Keratinocyte (primary cell): ENCODE data around the gene RFC5. TPM values are rescaled to one million over a fixed set of nuclear protein-coding genes. Genes with fewer than 3 reads are reported as not detected.
A peak's percentile ranks its signal among the peaks of the same experiment; 100 is the strongest.

Source experiments
- DNase-seq: peaks from one replicate; pipeline ENCODE4 v3.0.0-alpha.2; 2011; ENCODE audit warnings: low read depth, missing footprints, low spot score
- FAIRE-seq: peaks from 2 replicates; lab custom pipeline; 2011; peaks lifted over from hg19 to GRCh38; lab: Jason Lieb, UNC
- H2AFZ ChIP-seq: 2 replicates; pipeline ENCODE4 v1.6.0; 2012; ENCODE audit warnings: low read length, control low read depth, inconsistent platforms; ENCODE audit not compliant: control insufficient read depth
- H3K27ac ChIP-seq: 2 replicates; pipeline ENCODE4 v1.5.1; 2011; ENCODE audit warnings: low read length; ENCODE audit not compliant: control insufficient read depth, insufficient read depth
- H3K27me3 ChIP-seq: 3 replicates; pipeline ENCODE4 v1.6.0; 2011; ENCODE audit warnings: low read length; ENCODE audit not compliant: control insufficient read depth, insufficient read depth; ENCODE audit errors: extremely low read depth
- H3K36me3 ChIP-seq, 2 experiments: 2 replicates in 1 of 2; 3 replicates in 1 of 2; pipeline ENCODE4 v1.5.1; 2011; ENCODE audit warnings: low read length in 2 of 2, mild to moderate bottlenecking in 1 of 2; ENCODE audit not compliant: control insufficient read depth in 2 of 2, insufficient read depth in 2 of 2; ENCODE audit errors: extremely low read depth in 1 of 2
- H3K4me1 ChIP-seq: 3 replicates; pipeline ENCODE4 v1.5.1; 2011; ENCODE audit warnings: low read length; ENCODE audit not compliant: control insufficient read depth, insufficient read depth; ENCODE audit errors: extremely low read depth
- H3K4me2 ChIP-seq: 3 replicates; pipeline ENCODE4 v1.6.0; 2011; ENCODE audit warnings: low read depth, low read length; ENCODE audit not compliant: control insufficient read depth, insufficient read depth; ENCODE audit errors: extremely low read depth
- H3K4me3 ChIP-seq, 3 experiments: fragments of 200-600 bp in 1 of 3; sonication (generic) in 1 of 3; 2 replicates in 2 of 3; 3 replicates in 1 of 3; pipeline ENCODE4 v1.5.1; 2011 to 2016; ENCODE audit warnings: low read length in 3 of 3, mild to moderate bottlenecking in 3 of 3, control low read depth in 2 of 3, inconsistent platforms in 1 of 3, low read depth in 1 of 3, mixed read lengths in 1 of 3, mixed run types in 1 of 3, moderate library complexity in 1 of 3; ENCODE audit not compliant: control insufficient read depth in 2 of 3, insufficient read depth in 2 of 3; ENCODE audit errors: extremely low read depth in 1 of 3
- H3K79me2 ChIP-seq: 2 replicates; pipeline ENCODE4 v1.6.0; 2012; ENCODE audit warnings: low read length; ENCODE audit not compliant: control insufficient read depth, insufficient read depth
- H3K9ac ChIP-seq: 3 replicates; pipeline ENCODE4 v1.6.0; 2011; ENCODE audit warnings: low read length; ENCODE audit not compliant: control insufficient read depth, insufficient read depth; ENCODE audit errors: extremely low read depth
- H3K9me1 ChIP-seq: 3 replicates; pipeline ENCODE4 v1.6.0; 2011; ENCODE audit warnings: low read length; ENCODE audit not compliant: control insufficient read depth, insufficient read depth; ENCODE audit errors: extremely low read depth
- H3K9me3 ChIP-seq: 2 replicates; pipeline ENCODE4 v1.5.1; 2012; ENCODE audit warnings: low read depth, low read length; ENCODE audit not compliant: control insufficient read depth
- H4K20me1 ChIP-seq: 3 replicates; pipeline ENCODE4 v1.6.0; 2011; ENCODE audit warnings: low read length; ENCODE audit not compliant: control insufficient read depth, insufficient read depth; ENCODE audit errors: extremely low read depth
- EZH2 ChIP-seq: IDR thresholded peaks from one replicate; pipeline ENCODE4 v1.6.1; 2012; ENCODE audit warnings: inconsistent platforms, mild to moderate bottlenecking, low read length, moderate library complexity
- dilution Hi-C: fragments of 300-500 bp; cut with MboI; formaldehyde crosslinking; loops from one replicate; pipeline ENCODE4 v1.7.0; 2020; ENCODE audit warnings: low sequenced_read_pairs; ENCODE audit not compliant: extremely low pct_ligation_motif_present
- polyA plus RNA-seq, 5 experiments: library from polyadenylated mRNA; depleted of rRNA in 3 of 5; stranded (reverse) in 3 of 5; stranded (forward) in 1 of 5; unstranded in 1 of 5; fragments of >200 nt; gene quantifications; 1 replicate in 1 of 5; 2 replicates in 3 of 5; 3 replicates in 1 of 5; pipeline versions ENCODE4 v1.2.1 to v1.2.3, GENCODE V29; 2011 to 2012; ENCODE audit warnings: missing spikeins in 2 of 5, low read depth in 1 of 5, low replicate concordance in 1 of 5
- TF ChIP-seq, protein P1 (sequence below), 3 experiments: IDR thresholded peaks in 1 of 3; conservative IDR thresholded peaks in 1 of 3; optimal IDR thresholded peaks in 1 of 3; 2 replicates in 2 of 3; 3 replicates in 1 of 3; pipeline versions ENCODE3 to v1.5.1; 2011; ENCODE audit warnings: low read length in 3 of 3, mild to moderate bottlenecking in 3 of 3, moderate library complexity in 2 of 3, control low read depth in 1 of 3, inconsistent platforms in 1 of 3; ENCODE audit not compliant: insufficient read depth in 2 of 3; ENCODE audit errors: extremely low read depth in 1 of 3

The RFC5 gene
- polyA plus RNA-seq, 1 donor (not counting 4 experiments of a cell fraction or from before 2014, with no cell fraction given): 24.0 TPM

DNA sequence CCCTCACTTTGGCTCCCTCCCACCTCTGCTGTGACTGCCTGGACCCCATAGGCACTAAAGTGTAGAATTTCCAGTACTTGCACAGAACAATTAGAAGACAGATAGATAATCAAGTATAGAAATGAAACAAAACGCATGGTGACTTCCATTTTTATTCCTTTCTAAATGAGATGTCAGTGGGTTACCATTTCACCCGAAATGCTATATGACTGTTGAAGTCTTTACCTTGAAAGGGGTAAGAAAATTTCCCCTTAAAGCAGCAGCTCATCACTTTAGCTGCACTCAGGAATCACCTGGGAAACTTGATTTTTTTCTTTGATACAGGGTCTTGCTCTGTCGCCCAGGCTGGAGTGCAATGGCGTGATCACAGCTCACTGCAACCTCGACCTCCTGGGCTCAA is 35.2 kb upstream of the RFC5 start:
- dilution Hi-C loops: no loop called here

DNA sequence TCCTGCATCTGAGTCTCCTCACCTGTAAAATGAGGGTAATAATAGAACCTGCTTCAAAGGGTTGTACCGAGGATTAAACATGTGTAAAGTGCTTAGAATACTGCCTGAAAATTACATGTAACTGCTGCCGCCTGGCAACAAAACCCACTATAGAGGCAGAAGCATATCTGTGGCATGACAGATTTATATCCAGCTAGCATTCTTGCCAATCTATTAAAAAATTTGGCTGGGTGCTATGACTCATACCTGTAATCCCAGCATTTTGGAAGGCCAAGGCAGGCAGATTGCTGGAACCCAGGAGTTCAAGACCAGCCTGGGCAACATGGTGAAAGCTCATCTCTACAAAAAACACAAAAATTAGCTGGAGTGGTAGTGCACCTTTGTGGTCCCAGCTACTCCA is 31.3 kb upstream of the RFC5 start:
- no peak overlapping the region for H3K27ac ChIP-seq
- dilution Hi-C loops: no loop called here
- no peak overlapping the region for H2AFZ ChIP-seq

More for the DNA sequence above, 35.2 kb upstream of the RFC5 start:
- H3K9ac ChIP-seq: no peak overlapping the region
- no peak overlapping the region for H3K4me2 ChIP-seq
- no peaks in the 10 kb centered on the region for H3K36me3 ChIP-seq
- H3K4me3 ChIP-seq: no peak overlapping the region
- H3K27me3 ChIP-seq: no peaks in the 10 kb centered on the region
- H3K9me3 ChIP-seq: no peaks in the 10 kb centered on the region
- H3K27ac ChIP-seq: no peak overlapping the region
- DNase-seq (no peak), FAIRE-seq (no peak)
- H3K9me1 ChIP-seq: no peaks in the 10 kb centered on the region
- H2AFZ ChIP-seq: no peak overlapping the region
- no peaks in the 10 kb centered on the region for H4K20me1 ChIP-seq
- TF ChIP-seq EZH2: no peak
- TF ChIP-seq, protein P1, sequence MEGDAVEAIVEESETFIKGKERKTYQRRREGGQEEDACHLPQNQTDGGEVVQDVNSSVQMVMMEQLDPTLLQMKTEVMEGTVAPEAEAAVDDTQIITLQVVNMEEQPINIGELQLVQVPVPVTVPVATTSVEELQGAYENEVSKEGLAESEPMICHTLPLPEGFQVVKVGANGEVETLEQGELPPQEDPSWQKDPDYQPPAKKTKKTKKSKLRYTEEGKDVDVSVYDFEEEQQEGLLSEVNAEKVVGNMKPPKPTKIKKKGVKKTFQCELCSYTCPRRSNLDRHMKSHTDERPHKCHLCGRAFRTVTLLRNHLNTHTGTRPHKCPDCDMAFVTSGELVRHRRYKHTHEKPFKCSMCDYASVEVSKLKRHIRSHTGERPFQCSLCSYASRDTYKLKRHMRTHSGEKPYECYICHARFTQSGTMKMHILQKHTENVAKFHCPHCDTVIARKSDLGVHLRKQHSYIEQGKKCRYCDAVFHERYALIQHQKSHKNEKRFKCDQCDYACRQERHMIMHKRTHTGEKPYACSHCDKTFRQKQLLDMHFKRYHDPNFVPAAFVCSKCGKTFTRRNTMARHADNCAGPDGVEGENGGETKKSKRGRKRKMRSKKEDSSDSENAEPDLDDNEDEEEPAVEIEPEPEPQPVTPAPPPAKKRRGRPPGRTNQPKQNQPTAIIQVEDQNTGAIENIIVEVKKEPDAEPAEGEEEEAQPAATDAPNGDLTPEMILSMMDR (optimal IDR thresholded peaks at IDR 0.05 in 1 of 3, IDR thresholded peaks at IDR 0.05 in 1 of 3, conservative IDR thresholded peaks at IDR 0.05 in 1 of 3; ENCODE audit: extremely low read depth in 1 of 3, insufficient read depth in 2 of 3, low read length in 3 of 3): no peak
- peaks cover 14% of the 10 kb centered on the region for H3K4me1 ChIP-seq
- no peaks in the 10 kb centered on the region for H3K79me2 ChIP-seq

More for the DNA sequence above, 31.3 kb upstream of the RFC5 start:
- Histone ChIP-seq H3K4me3 (no peak overlapping the region), H3K4me1 (peaks cover 21% of the 10 kb centered on the region), H3K79me2 (no peaks in the 10 kb centered on the region), H3K9me3 (no peaks in the 10 kb centered on the region), H3K9ac (no peak overlapping the region), H3K27me3 (no peaks in the 10 kb centered on the region), H3K36me3 (no peaks in the 10 kb centered on the region), H4K20me1 (no peaks in the 10 kb centered on the region), H3K9me1 (no peaks in the 10 kb centered on the region), H3K4me2 (peak overlapping the region; percentile 12)
- no peak for DNase-seq
- no peak for TF ChIP-seq EZH2
- TF ChIP-seq, protein P1 (optimal IDR thresholded peaks at IDR 0.05 in 1 of 3, IDR thresholded peaks at IDR 0.05 in 1 of 3, conservative IDR thresholded peaks at IDR 0.05 in 1 of 3; ENCODE audit: extremely low read depth in 1 of 3, insufficient read depth in 2 of 3, low read length in 3 of 3): no peak
- peak; percentile 36 for FAIRE-seq
